Endothelial cell of umbilical vein (primary cell): ENCODE data around the gene NSUN7. TPM values are rescaled to one million over a fixed set of nuclear protein-coding genes. Genes with fewer than 3 reads are reported as not detected.

ENCODE experiments used
- Bru-seq: library from RNA; stranded (reverse); fragments of 400-500 nt; gene quantifications from one replicate; lab custom pipeline; 2021; lab: Mats Ljungman, UMichigan
- BruChase-seq, 2 experiments: library from RNA; stranded (reverse); fragments of 400-500 nt; gene quantifications; one replicate each; lab custom pipeline; 2021; lab: Mats Ljungman, UMichigan
- BruUV-seq: library from RNA; stranded (reverse); fragments of 400-500 nt; replicated peaks from 2 replicates; lab custom pipeline; 2021; lab: Mats Ljungman, UMichigan
- CTCF ChIA-PET: fragments of 300-600, 350-600 bp; sonication (Branson Sonifier 250); formaldehyde crosslinking; loops from one replicate; lab custom pipeline; 2021; ENCODE audit warnings: antibody characterized with exemption, inconsistent platforms; lab: Charles Lee
- POLR2A ChIA-PET: fragments of 300-600, 350-600 bp; sonication (Branson Sonifier 250); formaldehyde crosslinking; loops from one replicate; lab custom pipeline; 2021; ENCODE audit warnings: antibody characterized with exemption, inconsistent platforms; lab: Charles Lee
- DNase-seq: peaks from one replicate; pipeline ENCODE4 v3.0.0-alpha.2; 2011; ENCODE audit warnings: low read depth, low spot score
- FAIRE-seq: peaks from 2 replicates; lab custom pipeline; 2011; peaks lifted over from hg19 to GRCh38; lab: Jason Lieb, UNC
- H2AFZ ChIP-seq: 2 replicates; pipeline ENCODE4 v1.6.0; 2012; ENCODE audit warnings: low read depth, low read length, control low read depth, inconsistent platforms
- H3K27ac ChIP-seq: 2 replicates; pipeline ENCODE4 v1.5.1; 2011; ENCODE audit warnings: low read depth, mild to moderate bottlenecking, control low read depth, low read length, moderate library complexity; ENCODE audit not compliant: insufficient read depth
- H3K27me3 ChIP-seq, 2 experiments: 2 replicates each; pipeline versions ENCODE4 v1.6.0 to v1.6.1; 2011; ENCODE audit warnings: low read length in 2 of 2, mixed read lengths in 1 of 2; ENCODE audit not compliant: control insufficient read depth in 2 of 2, insufficient read depth in 2 of 2
- H3K36me3 ChIP-seq, 2 experiments: 2 replicates in 1 of 2; 3 replicates in 1 of 2; pipeline ENCODE4 v1.5.1; 2011; ENCODE audit warnings: low read length in 2 of 2, mild to moderate bottlenecking in 1 of 2, moderate library complexity in 1 of 2; ENCODE audit not compliant: control insufficient read depth in 2 of 2, insufficient read depth in 2 of 2; ENCODE audit errors: extremely low read depth in 1 of 2
- H3K4me1 ChIP-seq: 3 replicates; pipeline ENCODE4 v1.5.1; 2011; ENCODE audit warnings: mild to moderate bottlenecking, low read length; ENCODE audit not compliant: control insufficient read depth, insufficient read depth; ENCODE audit errors: extremely low read depth
- H3K4me2 ChIP-seq: 2 replicates; pipeline ENCODE4 v1.6.1; 2011; ENCODE audit warnings: low read length, control low read depth, mixed read lengths; ENCODE audit not compliant: insufficient read depth
- H3K4me3 ChIP-seq, 3 experiments: fragments of 200-600 bp in 1 of 3; sonication (generic), shearing (Covaris generic) in 1 of 3; replicated peaks in 1 of 3; 2 replicates each; pipeline ENCODE4 v1.5.1; 2011 to 2016; ENCODE audit warnings: control low read depth in 3 of 3, low read length in 3 of 3, mild to moderate bottlenecking in 2 of 3, inconsistent platforms in 1 of 3, low read depth in 1 of 3, moderate library complexity in 1 of 3; ENCODE audit not compliant: insufficient read depth in 1 of 3
- H3K79me2 ChIP-seq: 2 replicates; pipeline ENCODE4 v1.6.0; 2012; ENCODE audit warnings: low read length, inconsistent platforms; ENCODE audit not compliant: control insufficient read depth, insufficient read depth
- H3K9ac ChIP-seq: replicated peaks from 2 replicates; pipeline ENCODE3; 2011; ENCODE audit warnings: low read length, control low read depth; ENCODE audit not compliant: insufficient read depth; ENCODE audit errors: extremely low read depth
- H3K9me1 ChIP-seq: replicated peaks from 3 replicates; pipeline ENCODE4 v1.6.0; 2011; ENCODE audit warnings: mild to moderate bottlenecking, low read length; ENCODE audit not compliant: control insufficient read depth, insufficient read depth; ENCODE audit errors: extremely low read depth
- H3K9me3 ChIP-seq: replicated peaks from 2 replicates; pipeline ENCODE4 v1.5.1; 2012; ENCODE audit warnings: low read length, inconsistent platforms; ENCODE audit not compliant: control insufficient read depth, insufficient read depth
- H4K20me1 ChIP-seq: replicated peaks from 2 replicates; pipeline ENCODE3; 2011; ENCODE audit warnings: mild to moderate bottlenecking, low read length; ENCODE audit not compliant: control insufficient read depth, insufficient read depth; ENCODE audit errors: extremely low read depth
- EZH2 ChIP-seq: IDR thresholded peaks from 2 replicates; pipeline ENCODE4 v1.6.1; 2012; ENCODE audit warnings: borderline replicate concordance, low read depth, mild to moderate bottlenecking, moderate library complexity, low read length, inconsistent platforms; ENCODE audit not compliant: severe bottlenecking
- FOS ChIP-seq: IDR thresholded peaks from 2 replicates; pipeline ENCODE4 v1.6.1; 2011; ENCODE audit warnings: mild to moderate bottlenecking, low read length, moderate library complexity, borderline replicate concordance; ENCODE audit not compliant: insufficient read depth
- GATA2 ChIP-seq: IDR thresholded peaks from 2 replicates; pipeline ENCODE4 v1.7.0; 2011; ENCODE audit warnings: low read depth, mild to moderate bottlenecking, moderate library complexity, mixed read lengths, low read length; ENCODE audit not compliant: insufficient read length, insufficient read depth
- POLR2AphosphoS5 ChIP-seq: IDR thresholded peaks from 2 replicates; pipeline ENCODE4 v1.6.1; 2012; ENCODE audit warnings: low read depth, mild to moderate bottlenecking, control low read depth, low read length, moderate library complexity; ENCODE audit not compliant: insufficient read depth
- dilution Hi-C: fragments of 300-500 bp; cut with MboI; formaldehyde crosslinking; loops from one replicate; pipeline ENCODE4 v1.15.0; 2019; ENCODE audit warnings: low sequenced_read_pairs; ENCODE audit not compliant: extremely low pct_ligation_motif_present
- intact Hi-C: fragments of 100-400 bp; cut with micrococcal nuclease; formaldehyde crosslinking; loops from one replicate; pipeline ENCODE4 v1.10.0; 2022
- long read RNA-seq: library from polyadenylated mRNA; stranded (forward); transcript quantifications from one replicate; pipeline ENCODE4 v2.0.0, GENCODE V29; 2021
- polyA minus RNA-seq, 3 experiments: library from RNA; depleted of rRNA, polyadenylated mRNA; stranded (reverse); fragments of >200 nt; gene quantifications; 1 replicate in 1 of 3; 2 replicates in 2 of 3; pipeline ENCODE4 v1.2.3, GENCODE V29; 2011
- polyA plus RNA-seq, 4 experiments: library from polyadenylated mRNA; depleted of rRNA in 3 of 4; stranded (reverse) in 3 of 4; unstranded in 1 of 4; fragments of >200 nt; gene quantifications; 2 replicates each; pipeline versions ENCODE4 v1.2.1 to v1.2.3, GENCODE V29; 2011 to 2012; ENCODE audit warnings: missing spikeins in 1 of 4
- total RNA-seq: library from RNA; stranded (reverse); gene quantifications from 2 replicates; pipeline ENCODE4 v1.2.3, GENCODE V29; 2021
- TF ChIP-seq, protein P1 (sequence below): IDR thresholded peaks from 2 replicates; pipeline ENCODE4 v1.6.1; 2011; ENCODE audit not compliant: insufficient read depth, insufficient read length
- TF ChIP-seq, protein P2 (sequence below), 2 donors: IDR thresholded peaks; 1 replicate in 1 of 2; 2 replicates in 1 of 2; pipeline ENCODE4 v1.5.1; 2011; ENCODE audit warnings: low read length in 2 of 2, mild to moderate bottlenecking in 2 of 2, moderate library complexity in 2 of 2, control low read depth in 1 of 2, inconsistent platforms in 1 of 2, low read depth in 1 of 2; ENCODE audit not compliant: insufficient read depth in 1 of 2; ENCODE audit errors: extremely low read depth in 1 of 2

NSUN7 gene, protein sequence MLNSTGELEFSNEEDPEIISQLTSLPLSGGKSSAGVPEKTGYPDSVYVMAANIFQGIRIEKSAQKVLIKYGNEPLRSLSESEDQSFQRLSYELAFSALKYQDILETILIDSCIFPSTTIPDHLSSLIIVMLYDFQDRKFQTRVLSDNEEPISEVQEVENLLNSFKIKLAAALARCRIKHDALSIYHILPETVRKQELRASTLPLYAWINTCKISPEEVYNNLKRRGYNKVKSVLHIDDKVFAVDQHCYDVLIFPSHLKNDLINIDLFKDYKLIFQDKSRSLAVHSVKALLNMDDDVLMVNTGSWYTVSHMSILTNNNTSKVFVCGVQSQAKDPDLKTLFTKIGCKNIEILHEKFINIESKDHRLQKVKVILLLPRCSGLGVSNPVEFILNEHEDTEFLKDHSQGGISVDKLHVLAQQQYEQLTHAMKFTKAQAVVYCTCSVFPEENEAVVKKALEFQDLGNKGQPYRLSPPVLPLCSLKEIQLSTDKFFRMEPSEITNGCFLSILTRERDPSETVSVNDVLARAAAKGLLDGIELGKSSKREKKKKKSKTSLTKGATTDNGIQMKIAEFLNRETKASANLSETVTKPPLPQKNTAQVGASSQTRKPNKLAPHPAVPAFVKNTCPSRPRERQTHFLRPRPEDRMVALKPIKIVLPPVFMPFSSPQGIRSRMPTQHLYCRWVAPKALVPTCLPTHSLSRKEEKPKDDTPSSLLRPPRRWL
- total RNA-seq = 0.18 and 0.20 TPM in 2 replicates
- polyA plus RNA-seq = 0.03 TPM in 1 of 2 replicates, not detected in the other
- polyA plus RNA-seq (2011; cell fraction: cytosol; rRNA removed) = 0.05 and 0.08 TPM in 2 replicates
- not detected in 2 replicates for polyA plus RNA-seq (2011; cell fraction: nucleus; rRNA removed)
- not detected in 2 replicates for polyA plus RNA-seq (2012)
- polyA minus RNA-seq = 0.19 TPM in 1 of 2 replicates, not detected in the other
- not detected for polyA minus RNA-seq (2011; cell fraction: cytosol; rRNA and poly(A)+ RNA removed)
- not detected in 2 replicates for polyA minus RNA-seq (2011; cell fraction: nucleus; rRNA and poly(A)+ RNA removed)
- Bru-seq, nascent RNA = percentile 18 among the genes with signal in this experiment
- percentile 11 among the genes with signal in this experiment for BruChase-seq, experiment 1, labeled RNA remaining after a 6-hour chase
- percentile 13 among the genes with signal in this experiment for BruChase-seq, experiment 2, labeled RNA remaining after a 2-hour chase
- long read RNA-seq, partial matches to known transcripts = 0 of 4 reads
- long read RNA-seq, other reads (novel, unspliced or antisense) = 4 of 4 reads

- Histone ChIP-seq H3K27me3 (peaks cover 25 to 26% of the 10 kb centered on the region in 2 experiments), H3K27ac (no peak within 1 kb of the TSS), H2AFZ (peak within 1 kb of the TSS; percentile 76), H3K9ac (no peak within 1 kb of the TSS), H3K4me3 (peak within 1 kb of the TSS; percentile 7 to 24 (median 16)), H3K79me2 (no peaks in the 10 kb centered on the region), H3K9me1 (no peaks in the 10 kb centered on the region), H3K36me3 (no peaks in the 10 kb centered on the region), H3K4me1 (peaks cover 12% of the 10 kb centered on the region), H4K20me1 (no peaks in the 10 kb centered on the region), H3K9me3 (no peaks in the 10 kb centered on the region), H3K4me2 (peak within 1 kb of the TSS; percentile 58)
- DNase-seq (peak; percentile 10), FAIRE-seq (no peak)
- ChIA-PET CTCF (interaction anchor here (0.6 to 1.0 kb wide), 2 partner anchors 147 to 516 kb away, joined by 3 read pairs; no protein-coding TSS in a partner anchor), POLR2A (no interaction called here)
- intact Hi-C loops = no loop called here
- TF ChIP-seq, protein P1, sequence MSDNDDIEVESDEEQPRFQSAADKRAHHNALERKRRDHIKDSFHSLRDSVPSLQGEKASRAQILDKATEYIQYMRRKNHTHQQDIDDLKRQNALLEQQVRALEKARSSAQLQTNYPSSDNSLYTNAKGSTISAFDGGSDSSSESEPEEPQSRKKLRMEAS = no peak
- TF ChIP-seq POLR2AphosphoS5 (no peak), FOS (no peak), GATA2 (no peak), EZH2 (peak; percentile 75)
- TF ChIP-seq, protein P2, sequence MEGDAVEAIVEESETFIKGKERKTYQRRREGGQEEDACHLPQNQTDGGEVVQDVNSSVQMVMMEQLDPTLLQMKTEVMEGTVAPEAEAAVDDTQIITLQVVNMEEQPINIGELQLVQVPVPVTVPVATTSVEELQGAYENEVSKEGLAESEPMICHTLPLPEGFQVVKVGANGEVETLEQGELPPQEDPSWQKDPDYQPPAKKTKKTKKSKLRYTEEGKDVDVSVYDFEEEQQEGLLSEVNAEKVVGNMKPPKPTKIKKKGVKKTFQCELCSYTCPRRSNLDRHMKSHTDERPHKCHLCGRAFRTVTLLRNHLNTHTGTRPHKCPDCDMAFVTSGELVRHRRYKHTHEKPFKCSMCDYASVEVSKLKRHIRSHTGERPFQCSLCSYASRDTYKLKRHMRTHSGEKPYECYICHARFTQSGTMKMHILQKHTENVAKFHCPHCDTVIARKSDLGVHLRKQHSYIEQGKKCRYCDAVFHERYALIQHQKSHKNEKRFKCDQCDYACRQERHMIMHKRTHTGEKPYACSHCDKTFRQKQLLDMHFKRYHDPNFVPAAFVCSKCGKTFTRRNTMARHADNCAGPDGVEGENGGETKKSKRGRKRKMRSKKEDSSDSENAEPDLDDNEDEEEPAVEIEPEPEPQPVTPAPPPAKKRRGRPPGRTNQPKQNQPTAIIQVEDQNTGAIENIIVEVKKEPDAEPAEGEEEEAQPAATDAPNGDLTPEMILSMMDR (IDR thresholded peaks at IDR 0.05; ENCODE audit: extremely low read depth in 1 of 2, insufficient read depth in 1 of 2, low read depth in 1 of 2, low read length in 2 of 2) = no peak
- no TSS peak for BruUV-seq
- dilution Hi-C loops = no loop called here
Observed at GRCh38 chr4:40749717-40750460, at the start of gene NSUN7. Gene NSUN7, plus strand, starts transcription at chr4:40749955. Its CDS starts 739 bp downstream, at chr4:40750694.
